IgD-negative memory B cell (primary cell): ENCODE data around the gene OCIAD1. TPM values are rescaled to one million over a fixed set of nuclear protein-coding genes. Genes with fewer than 3 reads are reported as not detected.
"Not testable (repeated sequence)": the region's sequence is repeated elsewhere in the genome, so short reads cannot be mapped to it uniquely, and the experiment has no call there.

Experiments used
- H3K27ac Mint-ChIP-seq, 3 donors: one replicate each; pipeline ENCODE4 v1.8.0; 2020 to 2022; ENCODE audit warnings: mild to moderate bottlenecking in 3 of 3, mixed read lengths in 3 of 3, moderate library complexity in 1 of 3
- H3K27me3 Mint-ChIP-seq: one replicate; pipeline ENCODE4 v1.8.0; 2021; ENCODE audit warnings: mixed read lengths
- H3K36me3 Mint-ChIP-seq: one replicate; pipeline ENCODE4 v1.8.0; 2020; ENCODE audit warnings: mild to moderate bottlenecking, mixed read lengths
- H3K4me1 Mint-ChIP-seq, 3 donors: one replicate each; pipeline ENCODE4 v1.8.0; 2020 to 2022; ENCODE audit warnings: mixed read lengths in 3 of 3, mild to moderate bottlenecking in 1 of 3
- H3K4me3 Mint-ChIP-seq, 4 donors: one replicate each; pipeline ENCODE4 v1.8.0; 2020 to 2022; ENCODE audit warnings: mild to moderate bottlenecking in 4 of 4, mixed read lengths in 4 of 4, moderate library complexity in 3 of 4
- H3K9me3 Mint-ChIP-seq, 3 donors: one replicate each; pipeline ENCODE4 v1.8.0; 2020 to 2021; ENCODE audit warnings: mixed read lengths in 3 of 3, mild to moderate bottlenecking in 1 of 3
- polyA plus RNA-seq: library from polyadenylated mRNA; unstranded; fragments of 300-500 nt; fragmentation: Illumina TruSeq; gene quantifications from one replicate; pipeline ENCODE4 v1.2.3, GENCODE V29; 2021

OCIAD1 gene
- polyA plus RNA-seq, 1 donor from 2014 or later: 162 TPM

DNA sequence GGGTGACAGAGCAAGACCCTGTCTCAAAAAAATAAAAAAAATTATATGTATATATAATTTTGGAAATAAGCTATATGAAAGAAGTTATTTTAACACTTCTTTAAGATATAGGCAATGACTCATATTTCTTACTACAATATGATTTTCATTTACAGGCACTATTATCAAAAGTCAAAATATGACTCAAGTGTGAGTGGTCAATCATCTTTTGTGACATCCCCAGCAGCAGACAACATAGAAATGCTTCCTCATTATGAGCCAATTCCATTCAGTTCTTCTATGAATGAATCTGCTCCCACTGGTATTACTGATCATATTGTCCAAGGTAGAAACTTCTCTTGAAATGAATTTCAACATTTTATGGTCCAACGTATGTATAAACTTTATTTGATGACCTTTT lies 20.8 kb downstream of the OCIAD1 start:
- no peak overlapping the region for H3K4me3 Mint-ChIP-seq
- H3K27me3 Mint-ChIP-seq: no peaks in the 10 kb centered on the region
- H3K4me1 Mint-ChIP-seq: no peaks in the 10 kb centered on the region
- no peak overlapping the region for H3K27ac Mint-ChIP-seq
- H3K36me3 Mint-ChIP-seq: peaks cover 15% of the 10 kb centered on the region
- peaks cover 0 to 5% (median 0%) of the 10 kb centered on the region in 3 donors for H3K9me3 Mint-ChIP-seq

DNA sequence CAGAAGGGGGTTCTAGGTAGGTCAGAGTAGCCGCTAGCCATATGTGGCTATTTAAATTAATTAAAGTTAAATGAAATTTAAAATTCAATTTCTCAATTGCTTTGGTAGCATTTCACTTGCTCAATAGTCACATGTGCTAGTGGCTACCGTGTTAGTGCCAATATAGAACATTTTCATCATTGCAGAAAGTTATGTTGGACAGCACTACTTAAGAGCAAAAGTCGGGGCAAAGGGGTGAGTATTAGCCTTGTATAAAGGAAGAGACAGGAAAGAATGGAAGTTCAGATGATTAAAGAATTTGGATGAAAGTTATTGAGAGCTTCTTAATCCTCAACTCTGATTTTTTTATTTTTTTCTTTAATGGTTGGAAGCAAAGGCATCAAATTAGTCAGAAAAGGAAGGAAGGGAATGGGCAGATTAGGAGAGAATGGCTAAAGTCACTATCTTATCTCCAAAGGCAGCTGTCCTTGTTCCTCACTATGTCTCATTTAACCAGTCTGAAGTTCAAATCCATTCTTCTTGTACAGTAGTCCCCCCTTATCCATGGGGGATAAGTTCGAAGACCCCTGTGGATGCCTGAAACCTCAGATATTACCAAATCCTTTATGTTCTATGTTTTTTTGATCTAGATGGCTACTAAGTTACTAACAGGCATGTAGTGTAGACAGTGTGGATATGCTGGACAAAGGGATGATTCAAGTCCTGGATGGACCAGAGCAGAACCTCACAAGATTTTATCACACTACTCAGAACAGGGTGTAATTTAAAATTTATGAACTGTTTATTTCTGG lies 22.9 kb downstream of the OCIAD1 start:
- H3K36me3 Mint-ChIP-seq: peaks cover 14% of the 10 kb centered on the region
- H3K9me3 Mint-ChIP-seq: no peaks in the 10 kb centered on the region
- no peaks in the 10 kb centered on the region for H3K27me3 Mint-ChIP-seq
- peak overlapping the region in 1 of 3 donors; percentile 63 for H3K27ac Mint-ChIP-seq
- no peaks in the 10 kb centered on the region for H3K4me1 Mint-ChIP-seq
- H3K4me3 Mint-ChIP-seq: no peak overlapping the region

DNA sequence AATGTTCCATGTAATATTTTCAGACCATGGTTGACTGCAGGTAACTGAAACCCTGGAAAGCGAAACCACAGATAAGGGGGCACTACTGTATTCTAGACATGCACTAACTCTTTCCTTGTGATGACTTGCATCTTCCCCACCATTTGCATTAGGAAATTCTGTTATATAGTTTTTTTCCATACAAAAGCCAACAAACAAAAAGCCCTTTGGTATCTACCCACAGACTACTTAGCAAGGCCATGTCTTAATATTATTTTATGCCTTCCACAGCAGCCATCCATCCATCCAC lies 23.5 kb downstream of the OCIAD1 start:
- H3K4me3 Mint-ChIP-seq: no peak overlapping the region
- H3K27me3 Mint-ChIP-seq: no peaks in the 10 kb centered on the region
- no peaks in the 10 kb centered on the region for H3K4me1 Mint-ChIP-seq
- peaks cover 12% of the 10 kb centered on the region for H3K36me3 Mint-ChIP-seq
- H3K9me3 Mint-ChIP-seq: no peaks in the 10 kb centered on the region
- no peak overlapping the region for H3K27ac Mint-ChIP-seq

DNA sequence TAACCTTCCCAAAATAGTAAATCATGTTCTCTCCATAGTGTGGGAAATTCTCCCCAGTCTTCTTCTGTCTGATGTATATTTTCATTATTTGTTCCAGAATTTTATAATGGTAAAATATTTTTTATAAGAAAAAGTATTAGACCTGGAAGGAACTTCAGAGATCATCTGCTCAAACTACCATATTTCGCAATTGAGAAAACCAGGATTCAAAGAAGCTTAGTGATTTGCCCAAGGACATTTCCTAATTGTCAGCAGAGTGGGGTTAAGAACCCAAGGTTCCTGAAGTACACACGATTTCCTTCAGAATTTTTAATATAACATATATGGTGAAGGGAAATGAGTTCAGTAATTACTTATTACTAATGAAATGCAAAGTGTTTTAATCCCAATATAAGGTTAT lies 24.1 kb downstream of the OCIAD1 start:
- H3K9me3 Mint-ChIP-seq: no peaks in the 10 kb centered on the region
- H3K36me3 Mint-ChIP-seq: peaks cover 12% of the 10 kb centered on the region
- H3K27me3 Mint-ChIP-seq: no peaks in the 10 kb centered on the region
- no peak overlapping the region for H3K27ac Mint-ChIP-seq
- no peak overlapping the region for H3K4me3 Mint-ChIP-seq
- no peaks in the 10 kb centered on the region for H3K4me1 Mint-ChIP-seq

DNA sequence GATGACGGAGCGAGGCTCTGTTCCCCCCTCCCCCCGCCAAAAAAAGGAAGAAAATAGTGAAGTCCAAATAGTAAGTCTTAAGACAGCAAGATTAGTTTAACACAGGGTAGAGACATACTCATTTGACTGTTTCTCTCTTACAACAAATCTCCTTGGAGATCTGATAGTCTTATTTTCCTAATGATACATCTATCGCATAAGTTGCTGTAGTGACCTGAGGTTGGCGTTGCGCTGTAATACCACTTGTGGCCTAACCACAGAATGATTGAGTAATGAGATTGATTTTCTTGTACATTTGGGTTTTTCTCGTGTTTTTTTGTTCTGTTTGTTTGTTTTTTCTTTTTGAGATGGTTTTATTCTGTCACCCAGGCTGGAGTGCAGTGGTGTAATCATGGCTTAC lies 27.2 kb downstream of the OCIAD1 start:
- Mint-ChIP-seq H3K27me3 (no peaks in the 10 kb centered on the region), H3K9me3 (no peaks in the 10 kb centered on the region)

DNA sequence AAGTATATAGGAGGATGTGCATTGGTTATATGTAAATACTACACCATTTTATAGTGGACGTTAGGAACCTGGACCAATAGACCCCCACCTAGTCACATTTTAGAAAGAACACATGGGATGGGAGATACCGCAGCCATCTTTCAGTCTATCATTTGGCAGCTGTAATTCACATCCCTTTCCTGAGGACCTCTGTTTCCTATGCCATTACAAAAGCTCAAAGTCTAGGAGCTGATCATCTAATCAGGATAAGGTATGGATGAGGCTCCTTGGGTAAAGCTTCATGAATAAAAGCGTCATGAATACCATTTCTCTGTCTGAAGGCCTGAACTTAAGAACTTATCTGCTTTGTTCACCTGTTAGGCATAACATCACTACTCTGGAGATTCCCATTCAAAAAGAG lies 31.1 kb downstream of the OCIAD1 start:
- Mint-ChIP-seq H3K4me1 (no peaks in the 10 kb centered on the region), H3K4me3 (no peak overlapping the region), H3K27ac (no peak overlapping the region), H3K36me3 (peaks cover 8% of the 10 kb centered on the region), H3K9me3 (peaks cover 0 to 6% (median 5%) of the 10 kb centered on the region in 3 donors), H3K27me3 (no peaks in the 10 kb centered on the region)

More for the DNA sequence above, 27.2 kb downstream of the OCIAD1 start:
- peaks cover 8% of the 10 kb centered on the region for H3K36me3 Mint-ChIP-seq
- no peak overlapping the region for H3K27ac Mint-ChIP-seq
- no peaks in the 10 kb centered on the region for H3K4me1 Mint-ChIP-seq
- no peak overlapping the region for H3K4me3 Mint-ChIP-seq

DNA sequence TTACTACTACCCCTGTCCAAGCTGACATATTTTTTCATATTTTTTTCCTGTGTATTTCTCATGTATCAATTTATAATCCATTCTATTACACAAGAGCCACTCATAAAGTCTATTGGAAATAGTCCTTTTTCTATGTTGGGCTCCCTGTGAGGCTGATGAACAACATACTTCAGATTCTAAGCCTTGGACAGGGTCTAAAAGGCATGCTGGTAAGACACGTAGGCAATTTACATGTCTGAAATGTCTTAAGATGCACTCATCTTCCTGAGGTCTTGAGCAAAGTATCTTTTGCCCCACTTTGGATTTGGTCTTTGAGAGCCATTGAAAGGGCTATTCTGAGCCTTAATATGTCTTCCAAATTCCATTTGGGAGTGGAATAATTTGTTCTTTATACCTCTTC lies 31.8 kb downstream of the OCIAD1 start:
- Mint-ChIP-seq H3K36me3 (peaks cover 10% of the 10 kb centered on the region), H3K9me3 (peaks cover 0 to 6% (median 5%) of the 10 kb centered on the region in 3 donors), H3K27ac (no peak overlapping the region), H3K4me3 (peak overlapping the region in 1 of 4 donors; percentile 24), H3K4me1 (no peaks in the 10 kb centered on the region), H3K27me3 (no peaks in the 10 kb centered on the region)

DNA sequence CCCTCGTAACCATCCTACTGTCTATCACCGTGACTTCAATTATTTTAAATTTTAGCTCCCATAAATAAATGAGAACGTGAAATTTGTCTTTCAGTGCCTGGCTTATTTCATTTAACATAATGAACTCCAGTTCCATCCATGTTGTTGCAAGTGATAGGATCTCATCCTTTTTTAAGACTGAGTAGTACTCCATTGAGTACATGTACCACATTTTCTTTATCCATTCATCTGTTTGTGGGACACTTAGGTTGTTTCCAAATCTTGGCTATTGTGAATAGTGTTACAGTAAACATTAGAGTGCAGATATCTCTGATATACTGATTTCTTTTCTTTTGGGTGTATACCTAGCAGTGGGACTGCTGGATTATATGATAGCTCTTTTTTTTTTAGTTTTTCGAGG lies 32.8 kb downstream of the OCIAD1 start:
- Mint-ChIP-seq H3K4me1 (no peaks in the 10 kb centered on the region), H3K4me3 (peak overlapping the region in 1 of 4 donors; percentile 13), H3K27ac (no peak overlapping the region), H3K36me3 (peaks cover 6% of the 10 kb centered on the region), H3K9me3 (peaks cover 4 to 6% (median 5%) of the 10 kb centered on the region in 3 donors), H3K27me3 (no peaks in the 10 kb centered on the region)

DNA sequence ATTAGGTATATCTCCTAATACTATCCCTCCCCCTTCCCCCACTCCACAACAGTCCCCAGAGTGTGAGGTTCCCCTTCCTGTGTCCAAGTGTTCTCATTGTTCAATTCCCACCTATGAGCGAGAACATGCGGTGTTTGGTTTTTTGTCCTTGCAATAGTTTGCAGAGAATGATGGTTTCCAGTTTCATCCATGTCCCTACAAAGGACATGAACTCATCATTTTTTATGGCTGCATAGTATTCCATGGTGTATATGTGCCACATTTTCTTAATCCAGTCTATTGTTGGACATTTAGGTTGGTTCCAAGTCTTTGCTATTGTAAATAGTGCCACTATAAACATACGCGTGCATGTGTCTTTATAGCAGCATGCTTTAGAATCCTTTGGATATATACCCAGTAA lies 33.8 kb downstream of the OCIAD1 start:
- not testable (repeated sequence) for H3K27ac Mint-ChIP-seq, H3K36me3 Mint-ChIP-seq, H3K4me3 Mint-ChIP-seq, H3K9me3 Mint-ChIP-seq, H3K4me1 Mint-ChIP-seq, H3K27me3 Mint-ChIP-seq

DNA sequence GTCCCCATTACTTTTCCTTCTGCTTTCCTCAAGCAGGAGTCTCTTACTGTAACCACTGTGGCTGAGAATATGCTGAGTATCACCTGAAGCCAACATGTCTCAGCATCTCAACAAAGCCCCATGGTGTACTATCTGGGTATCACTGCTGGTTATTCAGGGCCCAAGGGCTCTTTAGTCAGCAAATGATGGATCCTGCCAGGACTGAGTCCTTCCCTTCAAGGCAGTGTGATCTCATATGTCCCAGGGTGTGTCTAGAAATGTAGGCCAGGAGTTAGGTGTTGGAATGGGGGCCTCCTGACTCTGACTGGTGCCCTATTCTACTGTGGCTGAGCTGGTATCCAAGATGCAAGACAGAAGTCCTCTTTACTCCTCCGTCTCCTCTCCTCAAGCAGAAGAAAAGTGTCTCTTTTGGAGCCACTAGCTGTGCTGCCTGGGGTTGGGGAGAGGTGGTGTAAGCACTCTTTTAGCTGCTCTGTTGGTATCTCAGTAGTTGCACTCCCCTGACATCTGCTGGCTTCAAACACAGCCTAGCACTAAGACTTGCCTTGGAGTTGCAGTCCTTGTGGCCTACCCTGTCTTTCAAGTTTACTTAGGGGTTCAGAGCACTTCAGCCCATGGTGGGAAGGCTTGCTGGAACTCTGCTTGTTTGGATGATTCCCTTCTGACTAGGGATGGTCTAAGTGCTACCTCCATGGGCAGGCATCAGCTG lies 47.1 kb downstream of the OCIAD1 start:
- no peaks in the 10 kb centered on the region for H3K4me1 Mint-ChIP-seq
- no peaks in the 10 kb centered on the region for H3K27me3 Mint-ChIP-seq
- H3K27ac Mint-ChIP-seq: no peak overlapping the region
- peaks cover 2% of the 10 kb centered on the region for H3K36me3 Mint-ChIP-seq
- H3K9me3 Mint-ChIP-seq: peaks cover 0 to 14% (median 1%) of the 10 kb centered on the region in 3 donors
- no peak overlapping the region for H3K4me3 Mint-ChIP-seq

DNA sequence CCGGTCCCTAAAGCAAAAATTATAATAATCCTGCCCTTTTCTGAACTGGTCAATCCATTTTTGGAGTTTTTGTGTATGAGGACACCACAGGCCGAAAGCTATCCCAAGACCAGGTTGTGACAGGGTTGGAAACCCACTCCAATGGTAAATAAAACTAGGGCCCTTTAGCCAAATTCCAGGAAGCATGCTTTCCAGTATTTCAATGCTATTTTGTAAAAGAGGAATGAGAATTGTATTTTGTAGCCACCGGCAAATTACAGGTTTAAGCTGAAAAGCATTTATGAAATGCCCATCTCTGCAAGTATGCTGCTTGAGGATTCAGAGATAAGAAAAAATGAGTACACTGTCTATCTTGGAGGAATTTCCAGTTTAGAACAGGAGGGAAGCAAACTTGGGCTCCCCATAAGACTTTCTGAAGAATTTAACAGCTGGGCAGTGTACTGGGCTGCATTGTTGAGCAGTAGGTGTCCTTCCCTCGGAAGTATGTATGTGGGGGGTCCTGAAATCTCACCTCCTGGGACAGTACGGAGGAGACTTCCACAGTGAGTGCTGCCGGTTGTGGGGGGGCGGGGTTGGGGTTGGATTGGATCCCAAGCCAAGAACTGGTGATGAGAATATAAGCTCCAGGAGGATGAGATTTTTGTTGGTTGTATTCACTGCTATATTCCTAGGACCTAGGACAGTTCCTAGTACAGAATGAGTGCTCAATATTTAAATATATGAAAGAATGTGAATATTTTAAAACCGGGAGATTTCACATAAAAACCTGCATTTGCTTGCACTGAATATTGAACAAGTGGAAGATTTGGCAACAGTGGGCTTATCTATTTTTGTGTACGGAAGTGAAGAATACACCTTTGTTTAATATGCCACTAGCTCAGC lies 48.9 kb downstream of the OCIAD1 start:
- H3K9me3 Mint-ChIP-seq: peaks cover 0 to 6% (median 1%) of the 10 kb centered on the region in 3 donors
- H3K4me3 Mint-ChIP-seq: no peak overlapping the region
- H3K27ac Mint-ChIP-seq: no peak overlapping the region
- no peaks in the 10 kb centered on the region for H3K27me3 Mint-ChIP-seq
- peaks cover 3% of the 10 kb centered on the region for H3K36me3 Mint-ChIP-seq
- H3K4me1 Mint-ChIP-seq: peaks cover 0 to 2% (median 0%) of the 10 kb centered on the region in 3 donors

DNA sequence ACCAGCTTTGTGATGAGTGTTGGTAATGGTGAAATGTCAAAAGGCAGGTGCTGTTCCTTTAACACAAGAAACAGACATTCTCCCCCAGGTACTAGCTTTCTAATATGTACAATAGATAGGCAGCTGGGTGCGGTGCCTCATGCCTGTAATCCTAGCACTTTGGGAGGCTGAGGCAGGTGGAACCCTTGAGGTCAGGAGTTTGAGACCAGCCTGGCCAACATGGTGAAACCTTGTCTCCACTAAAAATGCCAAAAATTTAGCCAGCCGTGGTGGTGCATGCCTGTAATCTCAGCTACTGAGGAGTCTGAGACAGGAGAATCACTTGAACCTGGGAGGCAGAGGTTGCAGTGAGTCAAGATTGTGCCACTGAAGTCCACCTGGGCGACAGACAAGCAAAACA lies 50.8 kb downstream of the OCIAD1 start:
- H3K4me1 Mint-ChIP-seq, H3K27ac Mint-ChIP-seq, H3K9me3 Mint-ChIP-seq, H3K27me3 Mint-ChIP-seq, H3K36me3 Mint-ChIP-seq, H3K4me3 Mint-ChIP-seq: not testable (repeated sequence)

DNA sequence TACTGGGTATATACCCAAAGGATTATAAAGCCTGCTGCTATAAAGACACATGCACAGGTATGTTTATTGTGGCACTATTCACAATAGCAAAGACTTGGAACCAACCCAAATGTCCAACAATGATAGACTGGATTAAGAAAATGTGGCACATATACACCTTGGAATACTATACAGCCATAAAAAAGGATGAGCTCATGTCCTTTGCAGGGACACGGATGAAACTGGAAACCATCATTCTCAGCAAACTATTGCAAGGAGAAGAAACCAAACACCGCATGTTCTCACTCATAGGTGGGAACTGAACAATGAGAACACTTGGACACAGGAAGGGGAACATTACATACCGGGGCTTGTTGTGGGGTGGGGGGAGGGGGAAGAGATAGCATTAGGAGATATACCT lies 58.9 kb downstream of the OCIAD1 start:
- not testable (repeated sequence) for H3K4me3 Mint-ChIP-seq, H3K4me1 Mint-ChIP-seq, H3K27me3 Mint-ChIP-seq, H3K9me3 Mint-ChIP-seq, H3K27ac Mint-ChIP-seq
- H3K36me3 Mint-ChIP-seq: peaks cover 38% of the 10 kb centered on the region

DNA sequence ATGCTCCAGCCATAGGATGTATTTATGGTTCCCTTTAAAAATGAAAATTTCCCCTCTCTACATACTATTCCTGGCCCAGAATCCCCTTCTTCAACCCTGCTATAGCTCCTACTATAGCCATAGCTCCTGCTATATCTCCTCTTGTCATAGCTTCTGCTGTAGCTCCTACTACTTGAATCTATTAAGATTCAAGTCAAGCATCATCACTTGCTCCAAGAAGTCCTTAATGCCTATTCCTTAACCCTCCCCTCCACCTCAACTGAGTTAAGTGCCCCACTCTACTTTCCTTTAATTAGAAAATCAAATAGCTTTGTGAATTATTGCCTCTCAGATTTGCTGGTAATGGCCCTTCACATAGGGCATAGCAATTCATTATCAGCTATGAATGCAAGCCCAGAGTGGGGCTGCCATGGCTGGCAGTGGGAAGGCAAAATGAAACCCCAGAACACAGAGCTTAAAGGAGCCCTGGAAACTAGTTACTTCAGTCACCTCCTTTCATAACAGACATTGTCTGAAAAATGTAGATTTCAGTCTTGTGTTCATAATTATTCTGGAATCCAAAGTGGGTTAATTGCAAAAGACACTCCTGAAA lies 60.2 kb downstream of the OCIAD1 start:
- Mint-ChIP-seq H3K9me3 (peaks cover 3 to 9% (median 5%) of the 10 kb centered on the region in 3 donors), H3K4me1 (no peaks in the 10 kb centered on the region), H3K27ac (no peak overlapping the region), H3K36me3 (peaks cover 38% of the 10 kb centered on the region), H3K4me3 (no peak overlapping the region), H3K27me3 (no peaks in the 10 kb centered on the region)

DNA sequence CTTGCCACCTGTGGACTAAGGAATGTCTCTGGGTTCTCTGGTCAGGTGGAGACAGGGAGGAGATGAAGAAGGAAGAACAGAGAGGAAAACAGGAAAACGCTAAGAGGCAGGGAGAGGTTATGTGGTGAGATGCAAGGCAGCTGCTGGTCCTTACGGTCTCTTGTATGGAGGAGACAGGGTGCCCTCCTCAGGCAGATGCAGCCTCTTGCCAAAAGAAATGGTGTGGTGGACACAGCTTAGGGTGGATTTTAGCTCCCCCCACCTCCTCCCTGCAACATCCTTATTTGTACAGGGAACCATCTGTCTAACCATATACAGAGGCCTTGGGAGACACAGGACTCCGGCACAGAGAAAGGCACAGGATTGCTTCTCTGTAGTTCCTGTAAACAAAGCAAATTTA lies 66.0 kb downstream of the OCIAD1 start:
- Mint-ChIP-seq H3K36me3 (peaks cover 13% of the 10 kb centered on the region), H3K4me3 (no peak overlapping the region), H3K27me3 (no peaks in the 10 kb centered on the region), H3K9me3 (no peaks in the 10 kb centered on the region), H3K27ac (no peak overlapping the region), H3K4me1 (peaks cover 6 to 13% (median 7%) of the 10 kb centered on the region in 3 donors)
